Transverse colon (tissue), 4 donors: Measurements from ENCODE around the gene ZNF638. TPM values are rescaled to one million over a fixed set of nuclear protein-coding genes. Genes with fewer than 3 reads are reported as not detected.
"Not testable (repeated sequence)": the region's sequence is repeated elsewhere in the genome, so short reads cannot be mapped to it uniquely, and the experiment has no call there.

Experiments used
- DNase-seq: peaks from one replicate; pipeline ENCODE4 v3.0.0-alpha.2; 2019
- H3K27ac ChIP-seq, 4 donors: fragments of 200-600 bp; sonication (generic); 2 replicates each; pipeline ENCODE4 v1.5.1; 2016 to 2018; ENCODE audit warnings: inconsistent platforms in 4 of 4
- H3K27me3 ChIP-seq: fragments of 200-600 bp; sonication (generic); 2 replicates; pipeline ENCODE4 v1.5.1; 2017; ENCODE audit warnings: inconsistent platforms
- H3K36me3 ChIP-seq, 4 donors: fragments of 200-600 bp; sonication (generic); 2 replicates each; pipeline ENCODE4 v1.5.1; 2017 to 2019; ENCODE audit warnings: inconsistent platforms in 4 of 4
- H3K4me1 ChIP-seq, 4 donors: fragments of 200-600 bp; sonication (generic); 2 replicates each; pipeline ENCODE4 v1.5.1; 2017 to 2020; ENCODE audit warnings: inconsistent platforms in 4 of 4
- H3K4me3 ChIP-seq, 4 donors: fragments of 200-600 bp; sonication (generic); 1 replicate in 1 of 4; 2 replicates in 3 of 4; pipeline versions ENCODE4 v1.5.1 to v1.6.1; 2017 to 2019; ENCODE audit warnings: inconsistent platforms in 4 of 4
- H3K9me3 ChIP-seq, 2 donors: fragments of 200-600 bp; sonication (generic); 2 replicates each; pipeline ENCODE4 v1.5.1; 2017 to 2019; ENCODE audit warnings: inconsistent platforms in 2 of 2
- EP300 ChIP-seq: sonication (generic); formaldehyde crosslinking; IDR thresholded peaks from one replicate; pipeline ENCODE4 v1.6.1; 2017; ENCODE audit warnings: antibody characterized with exemption, low read depth
- POLR2A ChIP-seq: fragments of 450-650 bp; IDR thresholded peaks from one replicate; pipeline ENCODE4 v1.6.1; 2016; ENCODE audit warnings: antibody characterized with exemption, mild to moderate bottlenecking, moderate library complexity
- POLR2AphosphoS5 ChIP-seq, 3 donors: sonication (generic); formaldehyde crosslinking; IDR thresholded peaks; one replicate each; pipeline ENCODE4 v1.6.1; 2016; ENCODE audit warnings: antibody characterized with exemption in 3 of 3
- WGBS, 2 donors: methylation state at CpG; one replicate each; pipeline ENCODE4 v1.1.5; 2018; ENCODE audit warnings: low coverage in 1 of 2; 5-methylcytosine and 5-hydroxymethylcytosine counted together
- in situ Hi-C, 4 donors: fragments of 200-750 bp; cut with MboI; loops; one replicate each; pipeline versions ENCODE4 v1.15.0 to v1.15.1; 2017; ENCODE audit warnings: low sequenced_read_pairs in 3 of 4, low pct_ligation_motif_present in 1 of 4, low pct_unique_long_range_greater_than_20kb in 1 of 4
- intact Hi-C: fragments of 100-400 bp; cut with DNase I; formaldehyde crosslinking; loops from one replicate; pipeline ENCODE4 v1.15.1; 2023; ENCODE audit warnings: low total_unique reads
- total RNA-seq, 4 donors: library from RNA; depleted of rRNA; stranded (reverse); fragments of >200 nt; gene quantifications; one replicate each; pipeline ENCODE4 v1.1.0, GENCODE V29; 2016
- TF ChIP-seq, protein P1 (sequence below), 5 experiments: fragments of 200-600 bp in 3 of 5; fragments of 450-650 bp in 2 of 5; sonication (generic) in 3 of 5; IDR thresholded peaks; 1 replicate in 2 of 5; 2 replicates in 3 of 5; pipeline ENCODE4 v1.5.1; 2016 to 2017; ENCODE audit warnings: antibody characterized with exemption in 5 of 5, inconsistent platforms in 3 of 5, mild to moderate bottlenecking in 2 of 5, moderate library complexity in 1 of 5

ZNF638 gene
- total RNA-seq, 4 donors from 2014 or later: 99.9 to 181 (median 142) TPM

DNA sequence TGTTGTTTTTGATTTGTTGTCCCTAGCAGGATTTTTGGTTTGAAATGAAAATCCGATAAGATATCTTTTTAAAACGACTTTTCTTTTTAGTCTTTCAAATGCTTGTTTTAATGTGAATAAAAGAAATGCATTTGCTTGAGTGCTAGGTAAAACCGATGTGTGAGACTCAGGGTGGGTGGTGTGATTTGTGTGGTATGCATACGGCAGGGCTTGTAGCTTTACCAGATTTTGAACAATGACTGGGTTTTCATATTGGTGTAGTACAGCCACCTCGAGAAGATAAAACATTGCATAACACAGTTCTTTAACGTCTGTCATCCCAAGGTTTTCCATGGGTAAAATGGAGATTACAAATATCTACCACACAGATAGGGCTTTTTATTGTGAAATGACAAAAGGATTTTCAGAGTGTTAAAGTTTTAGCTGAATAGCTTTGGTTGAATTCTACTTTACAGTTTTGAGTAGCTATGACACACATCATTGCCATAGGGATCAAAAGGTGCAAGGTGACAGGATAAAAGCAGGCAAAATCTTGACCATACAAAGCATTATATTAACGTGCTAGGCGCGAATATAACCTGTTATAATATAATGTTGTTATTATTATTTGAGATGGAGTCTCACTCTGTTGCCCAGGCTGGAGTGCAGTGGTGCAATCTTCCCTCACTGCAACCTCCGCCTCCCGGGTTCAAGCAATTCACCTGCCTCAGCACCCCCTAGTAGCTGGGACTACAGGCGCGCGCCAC, 824 bp upstream of the ZNF638 start:
- TF ChIP-seq EP300: no peak
- TF ChIP-seq POLR2A: no peak
- TF ChIP-seq, protein P1, sequence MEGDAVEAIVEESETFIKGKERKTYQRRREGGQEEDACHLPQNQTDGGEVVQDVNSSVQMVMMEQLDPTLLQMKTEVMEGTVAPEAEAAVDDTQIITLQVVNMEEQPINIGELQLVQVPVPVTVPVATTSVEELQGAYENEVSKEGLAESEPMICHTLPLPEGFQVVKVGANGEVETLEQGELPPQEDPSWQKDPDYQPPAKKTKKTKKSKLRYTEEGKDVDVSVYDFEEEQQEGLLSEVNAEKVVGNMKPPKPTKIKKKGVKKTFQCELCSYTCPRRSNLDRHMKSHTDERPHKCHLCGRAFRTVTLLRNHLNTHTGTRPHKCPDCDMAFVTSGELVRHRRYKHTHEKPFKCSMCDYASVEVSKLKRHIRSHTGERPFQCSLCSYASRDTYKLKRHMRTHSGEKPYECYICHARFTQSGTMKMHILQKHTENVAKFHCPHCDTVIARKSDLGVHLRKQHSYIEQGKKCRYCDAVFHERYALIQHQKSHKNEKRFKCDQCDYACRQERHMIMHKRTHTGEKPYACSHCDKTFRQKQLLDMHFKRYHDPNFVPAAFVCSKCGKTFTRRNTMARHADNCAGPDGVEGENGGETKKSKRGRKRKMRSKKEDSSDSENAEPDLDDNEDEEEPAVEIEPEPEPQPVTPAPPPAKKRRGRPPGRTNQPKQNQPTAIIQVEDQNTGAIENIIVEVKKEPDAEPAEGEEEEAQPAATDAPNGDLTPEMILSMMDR (IDR thresholded peaks at IDR 0.05): no peak
- TF ChIP-seq POLR2AphosphoS5 (IDR thresholded peaks at IDR 0.05): no peak
- no peak for DNase-seq
- Histone ChIP-seq H3K4me1 (peaks cover 3 to 30% (median 22%) of the 10 kb centered on the region in 4 donors), H3K27ac (peak overlapping the region in 3 of 4 donors; percentile 87 to 91 (median 91)), H3K9me3 (no peaks in the 10 kb centered on the region), H3K36me3 (peaks cover 0 to 5% (median 0%) of the 10 kb centered on the region in 4 donors), H3K27me3 (no peaks in the 10 kb centered on the region), H3K4me3 (peak overlapping the region in 2 of 4 donors; percentile 78 to 88)
- in situ Hi-C loops (no loop called here), intact Hi-C loops (no loop called here)
- WGBS, 2 donors: 65 to 69% methylated on average over 9 to 14 of the region's 14 CpGs

DNA sequence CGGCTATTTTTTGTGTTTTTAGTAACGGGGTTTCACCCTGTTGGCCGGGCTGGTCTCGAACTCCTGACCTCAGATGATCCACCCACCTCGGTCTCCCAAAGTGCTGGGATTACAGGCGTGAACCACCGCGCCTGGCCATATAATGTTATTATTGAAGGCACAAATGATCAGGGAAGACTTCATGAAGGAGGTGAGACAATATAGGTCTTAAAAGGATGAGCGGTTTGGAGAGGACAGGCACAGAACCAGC, 326 bp upstream of the ZNF638 start:
- H3K27me3 ChIP-seq, H3K36me3 ChIP-seq, in situ Hi-C loops, intact Hi-C loops, H3K9me3 ChIP-seq: not testable (repeated sequence)
- peak; percentile 10 for DNase-seq
- H3K27ac ChIP-seq: peak overlapping the region; percentile 87 to 95 (median 91)
- WGBS, 2 donors: 0 to 5% methylated on average over 1 to 9 of the region's 9 CpGs
- peaks cover 3 to 35% (median 22%) of the 10 kb centered on the region in 4 donors for H3K4me1 ChIP-seq
- peak overlapping the region in 2 of 4 donors; percentile 78 to 88 for H3K4me3 ChIP-seq

DNA sequence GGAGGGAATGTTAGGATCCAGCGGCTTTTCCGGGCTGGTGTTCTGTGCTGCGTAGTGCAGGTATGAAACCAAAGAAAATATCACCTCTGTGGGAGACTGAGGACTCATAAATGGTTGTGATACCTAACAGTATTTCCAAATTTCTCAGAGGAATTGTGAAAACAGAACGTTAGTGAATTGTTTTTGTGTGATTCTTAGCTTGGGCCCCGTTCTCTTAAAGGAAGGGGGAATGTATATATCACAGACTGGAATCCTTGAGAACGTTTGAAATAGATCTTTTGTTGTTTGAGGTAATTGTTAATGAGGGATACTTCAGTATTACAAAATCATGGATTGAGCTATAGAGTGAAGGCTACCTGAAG, 834 bp downstream of the ZNF638 start:
- H3K4me1 ChIP-seq: peaks cover 3 to 47% (median 26%) of the 10 kb centered on the region in 4 donors
- peak overlapping the region; percentile 87 to 95 (median 91) for H3K27ac ChIP-seq
- in situ Hi-C loops (no loop called here), intact Hi-C loops (no loop called here)
- H3K9me3 ChIP-seq: no peaks in the 10 kb centered on the region
- DNase-seq: no peak
- 0% methylated on average over 4 to 6 of the region's 6 CpGs for WGBS, 2 donors
- no peaks in the 10 kb centered on the region for H3K27me3 ChIP-seq
- TF ChIP-seq POLR2A (no peak), POLR2AphosphoS5 (IDR thresholded peaks at IDR 0.05) (no peak), EP300 (no peak)
- peaks cover 0 to 5% (median 0%) of the 10 kb centered on the region in 4 donors for H3K36me3 ChIP-seq
- H3K4me3 ChIP-seq: peak overlapping the region; percentile 57 to 88 (median 77)

DNA sequence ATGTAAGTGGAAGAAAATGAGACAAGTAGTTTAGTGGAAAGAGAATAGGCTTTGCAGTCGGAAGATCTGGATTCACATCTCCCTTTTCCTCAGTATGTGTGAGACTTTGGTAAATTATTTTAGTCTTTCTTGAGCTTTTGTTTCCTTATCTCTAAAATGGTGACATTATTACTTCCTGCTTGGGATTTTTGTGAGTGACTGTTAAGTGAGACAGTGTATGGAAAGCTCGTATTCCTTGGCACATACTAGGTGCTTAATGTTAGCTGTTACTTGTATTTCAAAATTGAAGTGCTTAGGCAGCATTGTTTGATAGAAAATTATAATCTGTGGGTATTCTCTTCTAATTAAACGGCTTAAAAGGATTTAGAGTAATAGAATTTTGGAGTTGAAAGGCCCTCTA, 2.0 kb downstream of the ZNF638 start:
- no peak for TF ChIP-seq EP300
- TF ChIP-seq POLR2A: no peak
- TF ChIP-seq, protein P1 (IDR thresholded peaks at IDR 0.05): no peak
- TF ChIP-seq POLR2AphosphoS5 (IDR thresholded peaks at IDR 0.05): no peak
- DNase-seq: no peak
- intact Hi-C loops (no loop called here), in situ Hi-C loops (no loop called here)
- Histone ChIP-seq H3K27ac (peak overlapping the region in 2 of 4 donors; percentile 91), H3K27me3 (no peaks in the 10 kb centered on the region), H3K4me1 (peaks cover 3 to 59% (median 24%) of the 10 kb centered on the region in 4 donors), H3K9me3 (no peaks in the 10 kb centered on the region), H3K4me3 (peak overlapping the region in 2 of 4 donors; percentile 78 to 88), H3K36me3 (peaks cover 0 to 5% (median 0%) of the 10 kb centered on the region in 4 donors)
- 50 to 53% methylated on average over 3 of the region's 3 CpGs for WGBS, 2 donors

DNA sequence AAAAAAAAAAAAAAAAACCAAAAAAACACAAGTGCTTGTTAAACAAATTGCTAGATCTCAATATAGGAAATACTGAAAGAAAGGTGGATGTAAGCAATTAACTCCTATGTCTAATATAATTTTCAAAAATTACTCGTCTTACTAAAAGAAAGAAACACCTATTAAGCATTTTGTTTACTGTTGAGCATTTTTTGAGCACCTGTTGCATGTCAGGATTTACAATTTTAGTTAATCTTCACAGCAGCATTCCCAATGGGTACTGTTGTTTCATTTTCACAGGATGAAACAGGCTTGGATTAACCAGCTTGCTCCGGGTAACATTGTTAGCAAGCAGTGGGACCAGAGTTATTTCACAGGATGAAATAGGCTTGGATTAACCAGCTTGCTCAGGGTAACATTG, 4.8 kb downstream of the ZNF638 start:
- Histone ChIP-seq H3K9me3 (no peaks in the 10 kb centered on the region), H3K36me3 (peaks cover 0 to 5% (median 0%) of the 10 kb centered on the region in 4 donors), H3K27me3 (no peaks in the 10 kb centered on the region), H3K4me3 (no peak overlapping the region), H3K4me1 (peaks cover 11 to 87% (median 35%) of the 10 kb centered on the region in 4 donors), H3K27ac (no peak overlapping the region)
- DNase-seq: no peak
- in situ Hi-C loops: no loop called here
- TF ChIP-seq EP300: no peak
- TF ChIP-seq POLR2AphosphoS5 (IDR thresholded peaks at IDR 0.05): no peak
- TF ChIP-seq POLR2A: no peak
- TF ChIP-seq, protein P1 (IDR thresholded peaks at IDR 0.05): no peak
- 73 to 79% methylated on average over 2 of the region's 2 CpGs for WGBS, 2 donors
- intact Hi-C loops: no loop called here
